ENCODE measurements around the gene BBS9.

The BBS9 gene

DNA sequence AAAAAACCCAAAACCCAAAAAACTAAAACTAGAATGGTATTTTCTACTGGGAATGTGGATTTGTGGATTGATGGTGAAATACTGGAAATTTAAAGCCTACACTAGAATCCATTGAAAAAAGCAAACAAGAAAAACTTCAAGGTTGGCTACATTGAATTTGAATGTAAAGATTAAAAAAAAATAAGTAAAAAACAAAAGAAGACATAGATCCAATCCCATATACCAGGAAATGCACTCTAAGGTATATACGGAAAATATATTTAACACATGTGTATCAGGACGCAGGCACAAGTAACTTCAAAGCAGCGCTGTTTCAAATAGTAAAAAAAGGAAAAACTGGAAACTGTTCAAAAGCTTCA, 754 bp upstream of the BBS9 start:
- no peak for DNase-seq

DNA sequence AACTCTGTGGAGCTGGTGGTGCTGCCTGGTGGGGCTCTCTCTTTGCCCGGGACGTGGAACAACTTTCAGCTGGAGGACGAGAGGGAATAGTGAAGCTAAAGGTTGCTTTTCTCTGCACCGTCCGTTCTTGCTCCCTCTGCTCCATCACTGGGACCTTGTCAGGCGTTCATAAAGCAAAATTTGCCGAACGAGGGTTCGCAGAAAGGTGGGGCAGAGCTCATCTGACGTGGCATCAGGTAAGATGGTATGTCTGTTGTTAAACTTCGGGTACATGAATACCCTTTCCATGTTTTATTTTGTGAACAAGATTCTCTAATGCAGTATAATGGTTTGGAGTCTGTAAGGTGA, 416 bp downstream of the BBS9 start:
- no peak for DNase-seq

DNA sequence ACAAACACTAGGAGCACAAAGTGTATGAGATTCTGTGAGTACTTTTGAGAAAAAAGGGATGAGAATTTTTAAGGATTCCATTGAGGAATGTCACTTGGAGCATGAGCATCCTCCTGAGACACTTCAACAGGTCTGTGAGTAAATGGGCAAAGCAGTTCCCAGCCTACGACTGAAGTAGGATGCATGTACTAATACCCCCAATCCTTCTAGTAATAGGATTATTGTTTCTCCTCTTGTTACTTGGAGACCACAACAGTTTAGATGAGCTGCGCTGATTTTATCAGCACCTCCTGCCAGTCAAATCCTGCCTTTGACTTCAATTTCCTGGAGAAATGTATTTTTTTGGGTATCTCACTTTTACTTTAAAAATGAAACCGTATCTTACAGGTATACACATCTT, 820 bp downstream of the BBS9 start:
- DNase-seq = no peak

DNA sequence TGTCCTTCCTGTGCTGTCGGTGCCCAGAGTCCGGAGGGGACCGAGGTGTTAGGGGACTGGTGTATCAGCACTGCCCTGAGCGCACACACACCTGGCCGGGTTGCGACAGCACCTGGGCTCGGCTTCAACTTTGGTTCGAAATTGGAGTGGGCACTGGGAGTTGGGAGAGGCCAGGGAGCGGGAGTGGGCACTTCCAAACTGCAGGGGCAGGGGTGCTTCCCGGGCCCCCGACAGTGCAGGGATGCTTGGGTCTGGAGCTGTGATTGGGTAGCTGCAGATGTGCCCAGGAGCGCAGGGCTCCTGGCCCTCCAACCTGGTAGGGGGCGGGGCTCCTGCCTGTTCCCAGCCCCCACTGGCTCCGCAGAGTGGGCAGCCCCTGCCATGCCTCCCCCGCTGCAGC, 7.7 kb downstream of the BBS9 start:
- no peak for DNase-seq

GRCh38 chr7:33142585-33142984, 13.2 kb downstream of the BBS9 start:
- DNase-seq = no peak

DNA sequence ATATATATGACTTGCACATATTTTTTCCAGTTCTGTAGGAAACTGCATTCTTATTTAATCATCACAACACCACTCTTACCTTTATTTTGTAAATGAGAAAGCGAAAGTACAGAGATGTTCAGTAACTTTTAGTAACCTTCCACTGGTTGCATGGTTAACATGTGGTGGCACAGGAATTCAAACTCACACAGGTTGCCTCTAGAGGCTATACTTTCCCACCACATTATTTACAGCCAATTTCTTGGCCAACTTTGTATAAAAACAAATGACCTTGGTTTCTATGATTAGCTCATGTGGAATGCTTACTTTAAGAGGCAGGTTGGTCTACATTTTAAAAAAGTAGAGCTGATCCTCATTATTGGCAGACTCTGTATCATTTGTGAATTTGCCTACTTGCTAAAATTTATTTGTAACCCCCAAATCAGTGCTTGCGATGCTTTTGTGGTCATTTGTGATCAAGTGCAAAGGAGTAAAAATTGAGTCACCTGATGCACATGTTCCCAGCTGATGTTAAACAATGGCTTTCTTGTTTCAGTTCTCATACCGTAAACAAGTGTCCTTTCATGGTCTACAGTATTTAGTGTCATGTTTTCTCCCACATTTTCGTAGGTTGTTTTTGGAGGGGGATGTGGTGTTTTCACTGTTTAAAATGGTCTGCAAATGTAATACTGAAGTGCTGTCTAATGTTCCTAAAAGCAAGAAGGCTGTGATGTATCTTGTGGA, 14.8 kb downstream of the BBS9 start:
- DNase-seq = no peak

- no peak for DNase-seq
Observed at GRCh38 chr7:33145156-33145555, 15.8 kb downstream of the BBS9 start.

DNA sequence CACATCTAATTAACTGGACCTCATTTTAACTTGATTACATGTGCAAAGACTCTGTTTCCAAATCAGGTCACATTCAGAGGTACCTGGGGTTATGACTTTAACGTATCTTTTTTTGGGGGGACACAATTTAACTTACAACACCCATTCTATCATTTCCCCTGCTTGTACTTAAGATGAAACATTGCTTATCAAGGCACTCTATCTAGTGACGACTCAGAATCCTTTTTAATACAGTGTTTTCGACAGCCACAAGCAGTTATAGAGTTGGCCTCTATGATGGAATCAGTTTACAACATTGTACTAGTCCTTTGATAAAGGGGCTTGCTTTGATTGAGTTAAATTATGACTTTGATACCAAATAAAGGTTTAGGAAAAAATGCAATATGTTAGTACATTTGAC, 22.7 kb downstream of the BBS9 start:
- no peak for DNase-seq

DNA sequence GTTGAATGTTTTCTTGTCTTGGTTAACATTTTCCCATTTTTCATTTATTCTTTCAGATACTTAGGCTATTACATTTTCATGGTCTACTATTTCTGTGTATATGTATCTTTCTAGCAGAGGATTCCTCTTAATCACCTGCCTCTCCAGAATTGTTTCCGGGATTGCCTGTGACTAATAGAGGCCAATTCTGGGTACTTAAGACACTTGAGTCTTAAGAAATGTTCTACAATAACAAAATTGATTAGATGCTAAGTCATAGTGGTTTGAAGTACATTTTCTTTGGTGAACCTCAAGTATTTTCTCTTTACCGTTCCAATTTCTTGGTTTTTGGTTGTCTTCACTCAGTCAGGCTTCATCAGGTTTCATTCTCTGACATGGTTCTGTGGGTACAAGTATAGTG, 26.4 kb downstream of the BBS9 start:
- DNase-seq = no peak

- DNase-seq = no peak
Observed at GRCh38 chr7:33156441-33156840, 27.1 kb downstream of the BBS9 start.

GRCh38 chr7:33157311-33157710, 27.9 kb downstream of the BBS9 start:
- no peak for DNase-seq

DNA sequence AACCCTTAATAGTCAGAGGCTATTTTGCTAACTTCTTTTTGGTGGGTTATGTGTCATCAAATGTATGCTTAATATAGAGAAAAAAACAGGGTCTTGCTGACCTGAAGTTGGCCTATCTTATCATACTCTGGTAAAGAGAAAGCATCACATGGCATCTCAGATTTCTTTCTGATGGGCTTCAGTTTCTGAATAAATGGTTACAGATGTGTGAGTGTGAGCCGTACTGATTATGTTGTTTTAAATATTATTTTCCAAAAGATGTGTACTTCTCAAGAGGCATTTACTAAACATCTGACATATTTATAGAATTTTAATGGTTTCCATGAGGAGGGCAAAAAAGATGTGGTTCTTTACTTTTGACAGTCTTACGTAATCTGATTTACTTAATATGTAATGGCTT, 28.4 kb downstream of the BBS9 start:
- no peak for DNase-seq

DNA sequence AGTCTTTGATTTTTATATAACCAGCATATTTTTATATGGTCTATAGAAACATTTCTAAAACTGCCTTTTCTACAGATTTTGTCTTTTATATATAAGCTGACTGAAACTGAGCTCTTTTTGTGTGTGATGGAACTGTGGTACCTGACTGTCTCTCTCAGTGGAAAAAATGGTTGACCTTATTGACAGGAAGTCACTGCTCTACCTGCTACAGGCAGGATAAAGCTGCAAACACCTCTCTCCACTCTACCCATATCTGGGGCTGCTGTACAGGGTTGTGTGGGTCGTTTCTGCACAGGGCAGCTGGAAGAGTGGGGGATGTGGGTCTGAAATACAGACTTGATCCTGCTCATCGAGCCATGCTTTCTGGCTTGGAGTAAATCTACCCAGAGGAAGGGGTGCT, 48.5 kb downstream of the BBS9 start:
- DNase-seq = no peak

- DNase-seq = no peak
Observed at GRCh38 chr7:33179519-33179918, 50.2 kb downstream of the BBS9 start.

- DNase-seq = no peak
Observed at GRCh38 chr7:33183504-33183903, 54.1 kb downstream of the BBS9 start.

DNA sequence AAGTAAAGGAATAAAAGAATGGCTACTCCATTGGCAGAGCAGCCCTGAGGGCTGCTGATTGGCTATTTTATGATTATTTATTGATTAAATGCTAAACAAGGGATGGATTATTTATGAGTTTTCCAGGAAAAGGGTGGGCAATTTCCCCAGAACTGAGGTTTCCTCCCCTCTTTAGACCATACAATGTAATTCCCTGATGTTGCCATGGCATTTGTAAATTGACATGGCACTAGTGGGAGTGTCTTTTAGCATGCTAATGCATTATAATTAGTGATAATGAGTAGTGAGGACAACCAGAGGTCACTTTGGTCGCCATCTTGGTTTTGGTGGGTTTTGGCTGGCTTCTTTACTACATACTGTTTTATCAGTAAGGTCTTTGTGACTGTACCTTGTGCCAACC, 55.5 kb downstream of the BBS9 start:
- DNase-seq = no peak

DNA sequence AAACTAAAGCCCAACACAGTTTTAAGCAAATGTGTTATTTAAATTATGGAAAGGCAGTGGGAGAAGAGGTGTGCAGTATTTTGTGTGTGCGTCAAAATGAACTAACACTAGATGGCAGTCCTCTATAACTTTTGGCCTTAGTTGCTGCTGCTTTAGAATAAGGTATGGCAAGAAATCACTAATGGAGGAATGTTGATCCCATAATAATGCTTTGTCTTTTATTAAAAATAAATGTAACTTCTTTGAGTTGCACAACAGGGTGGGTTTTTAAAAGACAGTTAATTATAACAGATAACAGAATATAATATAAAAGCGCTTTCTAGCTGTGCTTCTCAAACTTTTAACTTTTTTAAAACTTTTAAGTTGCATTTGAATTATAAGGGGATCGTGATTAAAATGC, 56.4 kb downstream of the BBS9 start:
- DNase-seq = no peak

GRCh38 chr7:33186192-33186591, 56.8 kb downstream of the BBS9 start:
- no peak for DNase-seq

DNA sequence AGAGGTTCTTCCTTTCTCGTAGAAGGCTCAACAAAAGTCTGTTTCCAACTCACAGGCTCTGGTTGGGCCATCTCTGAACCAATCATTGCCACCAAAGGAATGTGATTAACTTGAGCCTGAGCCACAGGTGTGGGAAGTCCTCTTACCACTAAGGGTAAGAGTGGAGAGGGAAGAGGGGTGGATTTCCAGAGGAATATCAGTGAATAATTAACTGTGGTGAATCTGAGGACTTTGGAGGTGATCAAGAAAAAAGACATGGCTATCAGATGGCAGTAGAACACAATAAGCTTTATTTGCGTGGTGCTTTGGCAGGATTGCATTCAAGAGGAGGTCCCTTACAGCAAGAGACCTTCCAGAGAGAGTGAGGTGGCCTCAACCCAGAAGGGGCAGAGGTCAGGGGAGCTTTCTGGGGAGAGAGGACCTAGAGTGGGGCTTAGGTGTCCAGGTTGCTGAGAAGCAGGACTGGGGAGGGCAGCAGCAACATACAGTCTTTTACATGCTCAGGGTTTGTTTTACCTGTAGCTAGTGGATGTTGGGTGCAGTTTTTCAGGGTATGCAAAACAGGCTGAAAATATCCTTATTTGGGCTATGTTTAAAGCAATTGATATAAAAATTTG, 61.4 kb downstream of the BBS9 start:
- no peak for DNase-seq

DNA sequence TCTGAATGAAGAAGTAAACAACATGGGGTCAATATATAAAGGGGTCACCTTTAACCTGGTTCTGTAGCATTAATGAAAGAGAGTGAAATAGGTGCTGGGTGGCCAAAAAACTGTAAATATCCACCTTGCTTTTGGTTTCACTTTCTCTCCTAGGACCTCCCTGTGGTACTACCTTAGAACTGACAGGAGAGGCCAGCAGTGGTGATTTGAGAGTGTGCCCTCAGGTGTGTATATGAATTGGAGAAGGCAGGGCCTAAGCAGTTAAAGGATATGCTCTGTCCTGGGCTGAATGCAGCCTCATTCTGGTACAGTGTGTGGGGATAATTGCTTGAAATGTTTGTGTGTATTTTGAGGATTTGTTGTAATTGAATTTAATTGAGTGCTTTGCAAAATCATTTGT, 62.0 kb downstream of the BBS9 start:
- no peak for DNase-seq

DNA sequence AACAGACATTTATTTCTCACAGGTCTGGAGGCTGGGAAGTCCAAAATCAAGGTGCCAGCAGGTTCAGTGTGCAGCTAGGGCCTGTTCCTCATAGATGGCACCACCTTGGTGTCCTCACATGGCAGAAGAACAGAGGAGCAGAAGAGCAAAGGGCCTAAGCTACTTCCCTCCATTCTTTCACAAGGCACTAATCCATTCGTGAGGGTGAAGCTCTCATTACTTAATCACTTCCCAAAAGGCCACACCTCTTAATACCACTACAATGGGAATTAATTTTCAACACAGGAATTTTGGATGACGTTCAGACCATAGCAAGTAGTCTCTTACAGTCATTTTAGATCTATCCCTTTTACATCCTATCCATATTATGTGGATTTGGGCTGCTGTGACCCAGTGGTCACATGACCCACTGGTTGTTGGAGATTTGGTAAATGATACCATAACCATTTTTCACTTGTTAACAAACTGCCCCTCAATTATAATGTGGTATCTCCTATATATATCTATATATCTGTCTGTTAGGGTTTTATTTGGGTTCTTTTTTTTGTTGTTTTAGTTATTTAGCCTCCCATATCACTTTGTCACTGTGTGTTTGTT, 63.4 kb downstream of the BBS9 start:
- DNase-seq = no peak

DNA sequence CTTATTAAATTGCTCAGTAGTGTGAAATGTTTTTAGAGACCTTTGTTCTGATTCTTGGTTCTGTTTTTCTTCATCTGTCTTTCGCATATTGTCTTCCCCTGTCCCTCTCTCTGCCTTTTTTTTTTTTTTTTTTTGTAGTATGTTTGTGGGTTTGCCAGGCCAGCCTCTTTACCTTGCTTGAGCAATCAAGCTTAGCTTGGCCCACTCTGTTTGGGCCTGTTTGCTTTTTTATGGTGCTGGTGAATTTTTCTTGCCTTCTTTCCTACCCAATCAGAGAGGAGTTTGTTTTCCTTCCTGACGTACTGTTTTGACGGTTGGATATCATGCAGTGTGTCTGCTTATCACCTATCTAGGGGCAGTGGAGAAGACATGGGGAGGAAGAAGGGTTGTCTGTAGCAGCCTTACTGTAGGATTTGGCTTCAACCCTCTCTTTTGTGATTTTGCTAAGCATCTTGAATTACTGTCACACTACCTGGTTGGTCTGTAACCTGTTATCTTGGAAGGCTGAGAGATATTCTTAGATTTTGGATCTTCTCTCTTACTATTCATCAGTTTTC, 64.0 kb downstream of the BBS9 start:
- no peak for DNase-seq

DNA sequence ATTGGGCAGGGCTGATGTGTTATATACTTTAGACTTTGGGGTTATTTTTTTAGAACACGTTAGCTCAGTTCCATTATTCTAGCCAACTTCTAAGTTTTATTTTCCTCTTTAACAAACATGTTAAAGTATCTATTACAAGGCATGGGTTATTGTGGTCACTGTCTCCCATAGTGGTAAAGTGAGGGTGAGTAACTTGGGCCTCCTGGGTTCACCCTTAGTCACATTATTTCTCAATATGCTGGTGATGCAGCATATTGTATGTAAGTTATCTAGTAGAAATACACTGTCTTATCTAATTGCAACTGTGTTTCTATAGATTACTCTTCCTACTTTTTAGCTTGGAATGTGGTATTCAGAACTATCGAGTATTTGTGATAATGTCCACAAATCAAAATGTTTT, 65.9 kb downstream of the BBS9 start:
- DNase-seq = no peak

DNA sequence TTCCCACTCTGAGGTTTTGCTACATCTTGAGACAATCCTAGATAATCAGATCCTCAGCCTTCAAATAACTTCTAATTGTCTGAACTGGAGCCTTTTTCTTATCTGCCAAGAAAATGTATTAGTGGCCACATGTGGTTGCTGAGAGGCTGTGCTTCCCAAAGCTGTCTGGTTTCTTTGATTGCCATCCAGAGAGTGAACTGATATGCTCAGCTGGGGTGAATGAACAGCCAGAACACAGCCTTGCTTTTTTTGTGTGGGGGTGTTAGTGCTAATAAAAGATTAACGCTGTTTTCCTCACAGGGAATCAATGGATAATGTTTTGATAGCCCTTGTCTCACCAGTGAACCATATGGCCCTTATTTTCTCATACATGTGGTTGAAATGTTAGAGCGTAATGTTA, 66.9 kb downstream of the BBS9 start:
- no peak for DNase-seq

- DNase-seq = no peak
Observed at GRCh38 chr7:33200282-33200681, 70.9 kb downstream of the BBS9 start.

Data from right hindlimb (tissue), 1 donor.